AG08395 (cell line): ENCODE data around the gene SPEG.
A peak's percentile ranks its signal among the peaks of the same experiment; 100 is the strongest.
"Not testable (repeated sequence)": the region's sequence is repeated elsewhere in the genome, so short reads cannot be mapped to it uniquely, and the experiment has no call there.

ENCODE experiments used
- DNase-seq: peaks from one replicate; pipeline ENCODE4 v3.0.0; 2012; ENCODE audit warnings: mixed read lengths, low spot score

Gene SPEG

DNA sequence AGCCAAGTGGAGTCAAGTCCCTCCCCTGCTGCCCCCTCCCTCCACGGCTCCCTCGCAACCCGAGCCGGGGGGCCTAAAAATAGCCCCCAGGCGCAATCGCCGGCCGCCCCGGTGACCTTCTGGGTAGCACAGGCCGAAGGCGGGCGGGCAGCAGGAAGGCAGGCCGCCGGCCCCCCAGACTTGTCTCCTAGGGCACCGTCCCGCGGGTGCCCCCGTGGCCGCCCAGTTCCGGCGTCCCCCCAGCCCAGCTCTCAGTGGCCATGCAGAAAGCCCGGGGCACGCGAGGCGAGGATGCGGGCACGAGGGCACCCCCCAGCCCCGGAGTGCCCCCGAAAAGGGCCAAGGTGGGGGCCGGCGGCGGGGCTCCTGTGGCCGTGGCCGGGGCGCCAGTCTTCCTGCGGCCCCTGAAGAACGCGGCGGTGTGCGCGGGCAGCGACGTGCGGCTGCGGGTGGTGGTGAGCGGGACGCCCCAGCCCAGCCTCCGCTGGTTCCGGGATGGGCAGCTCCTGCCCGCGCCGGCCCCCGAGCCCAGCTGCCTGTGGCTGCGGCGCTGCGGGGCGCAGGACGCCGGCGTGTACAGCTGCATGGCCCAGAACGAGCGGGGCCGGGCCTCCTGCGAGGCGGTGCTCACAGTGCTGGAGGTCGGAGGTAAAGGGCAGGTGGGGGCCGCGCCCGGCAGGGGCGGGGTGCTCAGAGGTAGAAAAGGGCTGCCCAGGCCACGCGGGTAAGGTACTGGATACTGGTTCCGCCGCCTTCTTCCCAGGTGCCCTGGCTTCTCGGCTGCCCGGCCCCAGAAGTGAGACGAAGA, at the start of gene SPEG:
TSS of gene SPEG (plus strand) at position 126 of the 808 bp plus-strand sequence. CDS start at position 261, 135 bp downstream.
- no peak for DNase-seq

DNA sequence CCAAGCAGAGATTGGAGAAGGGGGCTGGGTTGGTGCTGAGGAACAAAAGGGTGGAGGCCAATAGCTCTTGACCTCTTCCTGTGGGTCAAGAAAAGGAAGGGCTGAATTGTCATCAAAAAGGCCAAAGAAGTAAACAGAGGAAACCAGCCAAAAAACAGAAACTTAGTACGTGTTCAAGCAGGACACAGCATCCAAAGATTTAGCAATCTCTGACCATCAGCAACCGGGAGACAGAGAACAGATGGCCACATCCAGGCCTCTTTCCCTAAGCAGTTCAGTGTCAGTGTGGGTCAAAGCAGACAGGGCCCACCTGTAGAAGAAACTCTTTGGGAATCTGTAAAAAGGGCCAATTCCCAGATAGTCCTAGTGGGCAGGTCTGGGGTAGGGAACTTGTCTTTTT, 49.8 kb upstream of the SPEG start:
- no peak for DNase-seq

DNA sequence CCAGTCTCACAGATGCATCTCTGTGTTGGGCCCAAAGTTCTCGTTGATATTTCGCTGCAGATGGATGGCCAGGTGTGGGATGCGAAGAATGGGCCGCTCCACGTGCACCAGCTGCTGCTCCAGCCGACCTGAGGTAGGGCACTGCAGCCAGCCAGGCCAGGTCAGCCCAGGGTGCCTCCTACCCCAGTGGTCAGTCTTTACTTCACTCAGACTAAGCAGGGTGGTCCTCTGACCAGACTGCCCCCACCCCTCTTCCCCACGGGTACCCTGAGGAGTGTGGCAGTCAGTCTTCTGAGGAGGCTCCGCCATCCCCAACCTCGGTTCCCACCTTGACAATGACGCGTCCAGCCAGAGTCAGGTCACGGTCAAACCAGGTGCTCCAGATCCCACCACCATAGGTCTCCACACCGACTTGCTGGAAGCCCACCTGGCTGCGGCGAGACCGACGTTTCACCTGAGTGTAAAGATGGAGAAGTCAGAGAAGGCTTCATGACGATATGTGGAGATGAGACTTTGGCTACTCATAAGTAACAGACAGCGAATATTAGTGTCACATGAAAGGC, 48.6 kb upstream of the SPEG start:
- DNase-seq: no peak

DNA sequence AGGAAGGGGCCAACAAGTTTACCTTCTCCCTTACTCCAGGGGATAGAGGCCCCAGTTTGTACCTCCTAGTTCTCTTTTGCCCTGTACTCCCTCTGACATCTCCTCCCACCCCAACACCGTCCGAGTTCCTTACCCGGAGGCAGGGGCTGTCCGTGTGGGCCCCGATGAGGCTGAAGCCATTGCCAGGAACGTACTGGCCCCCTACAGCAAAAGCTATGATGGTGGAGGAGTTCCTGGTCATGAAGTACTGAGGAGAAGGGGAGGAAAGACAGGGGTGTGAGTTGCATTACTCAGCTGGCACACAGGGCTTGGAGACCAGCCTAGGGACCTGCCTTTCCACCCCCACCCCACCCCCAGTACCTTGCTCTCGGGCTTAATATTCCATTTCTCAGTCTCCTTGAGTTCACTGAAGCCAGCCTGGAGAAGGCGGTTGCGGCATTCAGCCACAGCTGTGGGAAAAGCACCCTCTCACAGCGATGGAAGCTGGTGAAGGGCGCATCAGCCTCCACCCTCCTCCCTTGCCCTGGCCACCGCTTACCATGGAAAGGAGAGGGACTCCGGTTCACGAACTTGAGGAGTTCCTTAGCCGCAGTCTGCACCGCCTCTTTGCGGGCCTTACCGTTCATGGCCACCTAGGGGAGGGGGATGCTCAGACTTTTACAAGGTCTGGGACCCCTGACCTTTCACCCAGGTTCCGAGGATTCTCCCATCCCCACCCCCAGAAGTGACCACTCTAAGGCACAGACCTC, 47.9 kb upstream of the SPEG start:
- no peak for DNase-seq

DNA sequence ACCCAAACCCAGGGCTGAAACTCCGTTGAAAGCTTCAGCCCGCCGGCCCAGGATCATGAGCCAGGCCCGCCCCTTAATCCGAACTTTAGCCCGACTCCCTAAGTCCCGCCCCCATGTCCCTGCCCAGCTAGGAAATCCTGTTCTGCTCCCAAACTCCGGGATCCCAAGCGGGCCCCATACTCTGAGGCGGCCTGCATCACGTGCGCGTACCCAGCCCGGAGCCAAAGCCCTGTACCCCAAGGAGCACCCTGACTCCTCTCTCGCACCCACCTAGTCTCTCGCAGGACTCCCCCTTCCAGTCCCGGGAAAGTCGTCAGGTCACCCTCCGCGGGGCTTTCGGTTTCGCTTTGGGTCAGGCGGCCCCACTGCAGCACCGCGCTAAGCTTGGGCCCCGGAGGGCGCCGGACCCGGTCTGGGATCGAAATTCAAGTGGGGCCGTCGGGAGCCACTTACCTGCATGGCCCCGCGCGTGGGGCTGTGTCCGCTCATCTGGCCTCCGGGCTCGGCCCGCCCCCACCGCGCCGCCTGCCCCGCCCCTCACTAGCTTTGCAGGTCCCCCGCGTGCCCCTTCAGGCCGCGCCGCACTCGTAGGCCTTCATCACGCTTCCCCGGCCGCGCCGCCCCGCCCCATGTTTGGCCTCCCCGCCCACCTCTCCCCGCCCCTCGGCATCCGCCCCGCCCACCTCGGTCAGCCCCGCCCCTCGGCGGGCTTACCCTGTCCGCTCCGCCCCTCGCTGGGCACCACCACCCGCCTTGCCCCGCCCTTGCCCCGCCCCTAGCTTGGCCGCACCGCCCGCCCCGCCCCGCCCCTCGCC, 47.1 kb upstream of the SPEG start, which contains the start of gene DNPEP:
TSS of gene DNPEP (minus strand) at position 607 of the 815 bp plus-strand sequence. CDS start at position 489, 118 bp downstream.
- peak; percentile 98 for DNase-seq

DNA sequence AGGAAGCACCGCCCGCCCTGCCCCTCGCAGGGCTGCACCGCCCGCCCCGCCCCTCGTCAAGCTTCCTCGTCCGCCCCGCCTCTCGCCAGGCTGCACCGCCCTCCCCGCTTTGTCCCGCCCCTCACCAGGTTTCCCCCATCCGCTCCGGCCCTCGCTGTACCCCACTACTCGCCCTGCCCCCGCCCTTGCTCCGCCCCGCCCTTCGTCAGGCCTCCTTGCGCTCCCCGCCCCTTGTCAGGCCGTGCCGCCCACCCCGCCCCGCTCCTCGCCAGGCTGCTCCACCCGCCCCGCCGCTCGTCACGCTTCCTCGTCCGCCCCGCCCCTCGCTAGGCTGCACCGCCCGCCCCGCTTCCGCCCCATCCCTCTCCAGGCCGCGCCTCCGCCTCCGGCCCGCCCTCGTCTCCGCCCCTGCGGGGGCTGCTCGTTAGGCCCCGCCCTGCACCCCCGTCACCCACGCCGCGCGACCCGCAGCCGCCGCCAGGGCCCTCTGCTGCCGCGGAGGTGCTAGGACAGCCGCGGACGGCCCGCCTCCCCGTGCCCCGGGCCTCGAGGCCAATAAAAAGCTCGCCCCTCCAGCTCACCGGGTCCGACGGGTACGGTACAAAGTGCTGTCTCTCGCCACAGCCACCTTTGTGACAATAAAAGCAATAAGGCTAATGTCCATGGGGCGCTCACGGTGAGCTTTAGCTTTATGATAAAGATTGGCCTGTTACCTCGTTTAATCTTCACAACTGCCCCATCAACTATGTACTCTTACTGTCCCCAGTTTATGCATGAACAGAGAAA, 46.3 kb upstream of the SPEG start:
- peak; percentile 99 for DNase-seq

DNA sequence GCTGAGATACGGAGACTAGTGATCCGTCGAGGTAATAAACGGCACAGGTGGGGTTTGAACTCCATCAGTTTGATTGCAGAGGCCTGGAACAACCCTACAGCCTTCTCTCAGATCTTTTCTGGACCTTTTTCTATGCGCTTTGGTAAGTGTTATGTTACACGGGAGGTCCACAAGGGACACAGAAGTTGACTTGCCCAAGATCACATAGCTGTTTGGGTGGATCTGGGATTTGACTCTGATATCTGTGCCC, 45.8 kb upstream of the SPEG start:
- DNase-seq: no peak

DNA sequence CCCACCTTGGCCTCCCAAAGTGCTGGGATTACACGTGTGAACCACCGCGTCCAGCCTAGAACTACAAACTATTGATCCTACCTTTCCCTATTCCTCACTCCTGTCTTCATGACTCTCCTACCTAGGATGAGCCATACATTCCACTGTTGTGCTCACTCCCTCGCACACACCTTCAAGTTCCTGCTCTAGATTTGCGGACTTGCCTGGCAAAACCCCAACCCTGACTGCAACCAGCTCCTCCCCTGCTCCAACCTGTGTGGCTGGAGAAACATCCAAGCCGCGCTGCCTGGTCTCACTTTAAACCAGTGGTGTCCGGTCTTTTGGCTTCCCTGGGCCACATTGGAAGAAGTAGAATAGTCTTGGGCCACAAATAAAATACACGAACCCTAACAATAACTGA, 41.9 kb upstream of the SPEG start:
- DNase-seq: no peak

DNA sequence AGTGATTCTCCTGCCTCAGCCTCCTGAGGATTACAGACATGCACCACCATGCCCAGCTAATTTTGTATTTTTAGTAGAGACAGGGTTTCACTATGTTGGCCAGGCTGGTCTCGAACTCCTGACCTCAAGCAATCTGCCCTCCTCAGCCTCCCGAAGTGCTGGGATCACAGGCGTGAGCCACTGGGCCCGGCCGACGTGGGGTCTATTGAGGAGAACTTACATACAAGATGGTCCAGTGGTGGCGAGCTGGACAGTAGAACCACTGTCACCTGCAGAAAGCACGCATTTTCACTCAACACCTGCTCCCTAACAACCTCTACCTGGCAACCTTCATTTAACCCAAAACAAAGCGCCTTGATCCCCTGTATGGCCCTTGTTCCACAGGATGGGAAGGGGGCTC, 39.6 kb upstream of the SPEG start:
- not testable (repeated sequence) for DNase-seq

DNA sequence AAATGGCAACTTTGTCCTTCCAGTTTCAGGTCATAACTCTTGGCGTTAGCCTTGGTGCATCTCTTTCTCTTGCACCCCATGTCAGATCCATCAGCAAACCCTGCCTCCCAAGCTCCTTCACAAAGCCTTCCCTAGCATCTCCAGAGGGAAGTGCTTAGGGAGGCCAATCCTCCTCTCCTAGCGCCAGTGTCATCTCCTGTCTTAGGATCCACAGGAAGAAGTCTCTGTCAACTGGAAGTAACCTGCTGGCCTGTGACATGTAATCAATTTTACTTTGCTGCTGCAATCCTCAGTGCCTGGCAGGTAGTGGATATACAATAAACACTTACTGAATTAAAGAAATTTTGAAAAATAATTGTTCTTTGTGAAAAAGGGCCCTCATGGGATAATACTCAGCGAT, 39.0 kb upstream of the SPEG start:
- no peak for DNase-seq

DNA sequence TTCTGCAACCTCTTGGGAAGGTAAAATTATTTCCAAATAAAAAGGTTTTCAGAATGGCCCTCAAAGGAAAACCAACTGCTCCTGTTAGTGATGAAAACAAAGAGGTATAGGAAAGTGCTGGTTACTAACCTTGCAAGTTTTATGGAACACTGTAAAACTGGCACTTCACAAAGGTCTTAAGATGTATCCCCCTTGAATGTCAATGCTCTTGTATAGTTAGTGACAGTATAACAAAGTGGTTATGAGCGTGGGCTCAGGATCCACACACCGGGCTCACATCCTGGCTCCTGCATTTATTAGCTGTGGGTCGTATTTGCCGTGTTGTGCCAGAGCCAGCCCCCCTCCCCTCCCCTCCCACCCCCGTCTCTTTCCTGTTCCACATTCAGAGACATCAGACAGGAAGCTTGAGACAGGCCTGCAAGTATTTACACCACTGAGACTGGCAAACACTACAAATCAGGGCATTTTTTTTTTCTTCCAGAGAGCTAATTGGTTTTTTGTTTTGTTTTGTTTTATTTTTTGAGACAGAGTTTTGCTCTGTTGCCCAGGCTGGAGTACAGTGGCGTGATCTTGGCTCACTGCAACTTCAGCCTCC, 37.7 kb upstream of the SPEG start:
- DNase-seq: no peak

DNA sequence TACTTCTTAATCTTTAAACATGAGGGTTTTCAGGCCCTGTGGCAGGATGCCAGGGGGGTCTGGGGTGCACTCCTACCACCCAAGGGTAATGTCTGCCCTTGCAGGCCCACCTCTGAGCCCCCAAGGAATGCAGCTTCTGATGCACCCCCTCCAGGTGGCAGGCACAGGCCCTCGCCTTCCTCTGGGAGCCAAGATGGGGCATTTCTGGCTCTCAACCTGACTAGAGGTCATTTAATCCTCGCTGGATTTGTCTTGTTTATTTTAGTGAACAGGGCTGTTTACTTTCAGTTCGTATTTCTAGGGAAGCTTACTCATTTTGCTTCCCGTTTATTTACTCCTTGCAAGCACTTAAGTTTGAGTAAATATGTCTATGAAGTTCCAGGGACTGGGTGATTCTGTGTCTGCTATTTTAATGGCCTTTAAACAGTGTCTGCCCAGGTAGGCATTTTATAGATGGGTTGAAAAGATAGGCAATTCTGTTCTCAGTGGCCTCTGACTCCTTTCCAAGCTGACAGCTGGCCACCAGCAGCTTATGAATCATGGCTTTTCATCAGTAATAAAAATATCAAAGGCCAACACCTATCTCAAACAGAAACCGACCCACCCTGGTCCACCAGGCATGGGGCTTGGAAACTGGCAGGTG, 35.8 kb upstream of the SPEG start:
- DNase-seq: no peak

DNA sequence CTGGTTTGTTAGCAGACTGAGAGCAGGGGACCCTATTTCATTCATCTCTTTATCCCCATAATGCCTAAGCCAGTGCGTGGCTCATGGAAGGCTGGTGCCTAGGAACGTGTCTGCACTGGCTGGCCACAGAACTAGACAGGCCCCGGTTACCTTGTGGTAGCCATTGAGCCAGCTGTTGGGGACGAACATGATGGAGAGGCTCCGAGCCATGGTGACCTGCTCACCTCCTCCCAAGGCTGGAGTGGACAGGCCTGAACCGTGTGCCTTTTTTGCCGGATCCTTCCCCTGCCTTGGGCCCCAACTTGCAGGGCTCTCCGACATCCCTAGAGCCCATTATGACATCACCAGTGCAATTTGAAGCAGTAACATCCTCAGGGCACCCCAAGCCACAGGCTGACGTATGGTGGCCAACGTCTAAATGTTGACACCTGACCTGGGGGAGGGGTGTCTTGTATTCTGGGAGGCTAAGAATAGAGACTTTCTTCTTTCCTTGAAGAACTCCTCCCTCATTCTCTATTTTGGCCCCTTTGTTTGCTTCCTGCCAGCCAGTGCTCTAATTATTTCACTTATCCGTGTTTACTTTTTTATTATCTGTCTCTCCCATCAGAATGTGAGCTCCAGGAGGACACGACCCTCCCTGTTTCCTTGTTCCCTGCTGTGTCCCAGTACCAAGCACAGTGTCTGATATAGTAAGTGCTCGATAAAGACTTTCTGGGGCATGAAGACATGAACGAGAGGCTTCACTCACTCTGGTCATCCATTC, 34.7 kb upstream of the SPEG start:
- DNase-seq: no peak

DNA sequence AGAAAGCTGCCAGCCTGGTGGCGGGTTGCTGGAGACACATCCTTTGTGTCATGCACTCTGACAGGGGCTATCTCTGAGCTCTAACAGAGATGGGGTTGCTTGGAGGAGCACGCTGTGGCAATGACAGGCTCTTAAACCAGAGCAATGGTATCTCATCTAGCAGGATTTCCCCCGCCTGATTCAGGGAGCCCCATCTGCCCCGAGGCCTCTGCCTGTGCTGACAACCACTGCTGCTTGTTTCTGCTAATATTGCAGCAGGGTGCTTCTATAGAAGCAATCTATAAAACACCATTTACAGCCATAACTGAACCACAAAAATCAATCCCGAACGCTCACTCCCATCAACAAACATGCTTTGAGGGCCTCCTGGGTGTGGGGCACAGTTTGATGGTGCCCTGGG, 34.1 kb upstream of the SPEG start:
- no peak for DNase-seq

DNA sequence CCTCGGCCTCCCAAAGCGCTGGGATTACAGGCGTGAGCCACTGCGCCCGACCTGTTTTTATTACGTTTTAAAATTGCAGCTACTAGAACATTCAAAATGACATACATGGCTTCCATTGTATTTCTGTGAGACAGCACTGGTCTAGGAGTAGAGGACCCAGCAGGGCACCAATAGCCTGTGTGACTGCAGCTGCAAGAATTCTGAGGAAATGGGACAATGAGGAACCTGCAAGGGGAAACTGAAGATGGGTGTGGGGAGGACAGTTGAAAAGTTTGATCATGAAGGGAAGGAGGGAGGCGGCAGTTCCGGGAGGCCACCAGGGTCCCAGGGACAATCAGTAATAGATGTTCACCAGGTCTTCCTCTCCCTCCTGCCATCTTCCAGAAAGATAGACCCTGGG, 33.0 kb upstream of the SPEG start:
- no peak for DNase-seq

DNA sequence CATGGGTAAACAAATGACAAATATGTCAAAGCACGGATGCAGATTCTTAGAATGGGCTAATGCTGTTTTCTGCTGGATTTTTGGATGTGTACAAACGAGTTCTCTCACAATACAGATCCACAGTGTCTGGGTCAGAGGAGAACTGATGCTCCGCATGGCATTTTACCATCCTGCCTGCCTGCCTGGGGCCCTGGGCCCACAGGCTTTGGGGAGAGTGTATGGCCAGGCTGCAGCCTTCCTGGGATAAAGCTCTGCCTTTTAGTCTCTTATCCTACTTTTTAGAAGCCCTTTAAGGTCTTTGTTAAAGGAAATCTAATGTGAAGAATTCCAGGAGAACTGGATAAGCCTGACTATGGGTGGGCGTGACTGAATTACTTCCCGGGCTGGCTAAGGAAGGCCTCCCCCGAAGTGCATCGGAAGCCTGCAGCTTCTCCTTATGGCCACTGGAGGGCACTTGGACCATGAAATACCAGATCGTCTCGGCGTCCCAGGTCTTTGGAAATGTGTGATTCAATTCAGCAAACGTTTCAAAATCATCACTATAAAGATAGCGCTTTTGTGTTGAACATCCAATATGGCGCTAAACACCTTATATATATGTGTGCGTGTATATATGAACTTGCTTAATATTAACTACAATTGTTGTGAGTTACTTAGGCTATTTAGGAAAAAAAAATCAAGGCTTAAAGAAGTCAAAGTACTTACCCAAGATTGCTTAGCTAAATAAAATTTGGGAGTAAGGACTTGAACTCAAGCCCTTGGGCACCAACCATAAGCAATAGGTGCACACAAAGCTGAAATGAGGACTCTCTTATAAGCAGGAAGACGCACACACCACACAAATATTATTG, 31.8 kb upstream of the SPEG start:
- peak; percentile 86 for DNase-seq

DNA sequence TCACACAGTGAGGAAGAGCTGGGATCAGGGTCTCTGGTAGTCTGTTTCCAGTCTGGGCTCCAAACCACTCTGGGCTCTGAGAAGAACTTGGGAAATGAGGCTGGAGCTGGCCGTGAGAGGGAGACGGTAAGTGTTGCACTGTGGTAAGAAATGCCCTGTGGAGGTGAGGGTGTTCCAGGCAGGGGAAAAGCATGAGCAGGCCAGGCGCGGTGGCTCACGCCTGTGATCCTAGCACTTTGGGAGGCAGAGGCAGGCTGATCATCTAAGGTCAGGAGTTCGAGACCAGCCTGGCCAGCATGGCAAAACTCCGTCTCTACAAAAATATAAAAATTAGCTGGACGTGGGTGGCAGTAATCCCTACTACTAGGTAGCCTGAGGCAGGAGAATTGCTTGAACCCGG, 30.8 kb upstream of the SPEG start:
- no peak for DNase-seq

DNA sequence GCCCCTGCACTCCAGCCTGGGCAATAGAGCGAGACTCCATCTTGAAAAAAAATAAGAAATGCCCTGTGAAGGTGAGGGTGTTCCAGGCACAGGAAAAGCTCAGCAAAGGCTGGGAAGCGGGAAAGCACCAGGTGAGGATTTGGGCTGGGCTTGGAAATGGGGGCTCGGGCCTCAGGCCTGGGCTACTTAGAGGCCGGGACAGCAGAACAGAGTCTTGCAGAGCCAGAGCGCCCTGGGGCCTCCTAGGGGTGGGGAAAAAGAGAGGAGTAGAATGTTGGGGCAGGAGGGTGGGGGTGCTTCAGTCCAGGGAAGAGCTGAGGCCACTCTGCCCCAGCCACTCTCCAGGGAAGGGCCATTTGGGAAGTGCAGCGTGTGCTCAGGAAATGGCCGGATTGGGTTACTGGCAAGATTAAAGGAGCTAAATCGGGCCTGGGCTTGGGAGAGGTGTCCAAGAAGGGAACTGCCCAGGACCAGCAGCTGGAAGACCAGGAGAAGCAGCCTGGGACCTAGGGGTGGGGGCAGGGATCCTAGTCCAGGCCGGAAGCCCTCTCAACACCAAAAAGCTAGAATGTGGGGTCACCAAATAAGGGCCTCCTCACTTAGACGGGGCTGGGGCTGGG, 30.2 kb upstream of the SPEG start:
- DNase-seq: no peak

DNA sequence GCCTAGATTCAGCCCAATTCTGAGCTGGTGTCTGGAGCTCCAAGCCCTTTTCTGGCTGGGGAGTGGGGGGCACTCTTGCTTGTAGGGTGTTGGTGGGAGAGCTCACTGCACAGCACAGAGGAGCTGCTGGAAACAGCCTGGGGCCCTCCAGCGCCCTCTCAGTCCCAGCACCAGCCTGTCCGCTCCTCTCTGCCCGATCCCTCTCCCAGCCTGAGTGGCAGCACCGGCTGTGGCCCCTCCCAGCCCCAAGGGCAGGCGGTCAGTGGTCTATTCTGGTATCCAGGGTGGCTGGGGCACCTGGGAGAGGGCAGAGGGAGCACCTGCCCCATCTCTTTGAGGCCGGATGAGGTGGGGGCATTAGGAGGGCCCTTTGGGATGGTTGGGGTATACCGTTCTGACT, 29.7 kb upstream of the SPEG start:
- DNase-seq: no peak
